GM21515 (cell line): ENCODE data around the gene FOXI1.

Source experiments
- ATAC-seq: cut with Tn5 transposase; IDR thresholded peaks from one replicate; pipeline ENCODE4 v1.9.1; 2021; ENCODE audit not compliant: unreplicated experiment

Gene FOXI1

GRCh38 chr5:170105642-170106611, at the start of gene FOXI1:
Gene FOXI1, plus strand, starts transcription at chr5:170105897. Its CDS starts 61 bp downstream, at chr5:170105958.
- ATAC-seq = no peak

- ATAC-seq = no peak
Measured at GRCh38 chr5:170056561-170057267, 49.0 kb upstream of the FOXI1 start.

- no peak for ATAC-seq
Measured at GRCh38 chr5:170057311-170057710, 48.4 kb upstream of the FOXI1 start.

GRCh38 chr5:170059221-170059620, 46.5 kb upstream of the FOXI1 start:
- ATAC-seq = no peak

- ATAC-seq = no peak
Measured at GRCh38 chr5:170067152-170067551, 38.5 kb upstream of the FOXI1 start.

- ATAC-seq = no peak
Measured at GRCh38 chr5:170067574-170068170, 38.0 kb upstream of the FOXI1 start.

GRCh38 chr5:170069512-170069911, 36.2 kb upstream of the FOXI1 start:
- ATAC-seq = no peak

- ATAC-seq = no peak
Measured at GRCh38 chr5:170070556-170071412, 34.9 kb upstream of the FOXI1 start.

GRCh38 chr5:170071748-170072147, 33.9 kb upstream of the FOXI1 start:
- no peak for ATAC-seq

- ATAC-seq = no peak
Measured at GRCh38 chr5:170075696-170076095, 30.0 kb upstream of the FOXI1 start.

GRCh38 chr5:170076211-170076610, 29.5 kb upstream of the FOXI1 start:
- ATAC-seq = no peak

- no peak for ATAC-seq
Measured at GRCh38 chr5:170076739-170077138, 29.0 kb upstream of the FOXI1 start.

GRCh38 chr5:170077526-170077925, 28.2 kb upstream of the FOXI1 start:
- ATAC-seq = no peak

GRCh38 chr5:170078458-170078857, 27.2 kb upstream of the FOXI1 start:
- ATAC-seq = no peak

- no peak for ATAC-seq
Measured at GRCh38 chr5:170078931-170079330, 26.8 kb upstream of the FOXI1 start.

GRCh38 chr5:170080217-170080616, 25.5 kb upstream of the FOXI1 start:
- ATAC-seq = no peak

- ATAC-seq = no peak
Measured at GRCh38 chr5:170080786-170081445, 24.8 kb upstream of the FOXI1 start.

- no peak for ATAC-seq
Measured at GRCh38 chr5:170081616-170082015, 24.1 kb upstream of the FOXI1 start.

GRCh38 chr5:170082701-170083100, 23.0 kb upstream of the FOXI1 start:
- no peak for ATAC-seq

GRCh38 chr5:170087168-170087817, 18.4 kb upstream of the FOXI1 start:
- ATAC-seq = no peak
